Mesenteric fat pad (tissue), 1 donor: Measurements from ENCODE around the gene NT5C3B. TPM values are rescaled to one million over a fixed set of nuclear protein-coding genes. Genes with fewer than 3 reads are reported as not detected.
"Not testable (repeated sequence)": the region's sequence is repeated elsewhere in the genome, so short reads cannot be mapped to it uniquely, and the experiment has no call there.

Source experiments
- DNase-seq: peaks from one replicate; pipeline ENCODE4 v3.0.0-alpha.2; 2020; ENCODE audit warnings: low spot score
- total RNA-seq: library from RNA; stranded (reverse); fragmentation: NEBNext Ultra II Directional; extraction: Animal tissue kit (Norgen Biotek cat#: 25700); gene quantifications from one replicate; pipeline ENCODE4 v1.2.1, GENCODE V29; 2021
- donor health status: DM: yes; HTN: yes; CAD: no.

Gene NT5C3B
- total RNA-seq, 1 donor from 2014 or later, result 43.8 TPM

DNA sequence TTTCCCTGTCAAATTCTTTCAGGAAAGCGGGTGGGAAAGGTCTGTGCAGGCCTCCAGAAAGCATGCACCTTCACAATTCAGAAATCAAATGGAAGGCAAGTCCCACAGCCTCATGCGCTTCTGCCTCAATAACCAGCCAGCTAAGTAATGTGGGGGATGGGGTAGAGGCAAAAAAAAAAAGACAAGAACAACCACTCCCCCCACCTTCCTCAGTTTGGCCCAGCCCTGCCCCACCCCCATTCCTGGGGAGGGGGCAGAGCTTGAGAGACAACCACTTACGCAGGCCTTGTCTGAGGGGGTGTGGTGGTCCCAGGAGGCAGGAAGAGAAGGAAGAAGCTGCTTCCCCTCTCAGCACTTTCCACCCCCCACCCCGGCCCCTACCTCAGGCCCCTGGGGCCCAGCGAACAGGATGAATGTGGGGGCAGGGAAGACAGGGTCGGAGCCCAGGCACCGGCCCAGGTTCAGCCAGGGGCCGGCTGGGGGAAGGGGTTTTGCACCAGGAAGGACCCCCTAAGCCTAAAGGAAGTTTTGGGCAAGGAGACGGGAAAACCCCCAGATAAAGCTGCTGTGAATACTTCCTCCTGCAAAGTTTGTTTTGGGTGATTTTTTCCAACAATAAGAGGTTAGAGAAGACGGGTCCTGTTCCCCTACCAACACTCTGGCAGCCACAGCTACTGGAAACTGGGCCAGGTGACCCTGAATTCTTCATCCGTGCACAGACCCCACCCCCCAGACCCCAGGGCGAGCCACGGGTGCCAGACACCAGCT lies 50.8 kb downstream of the NT5C3B start:
- no peak for DNase-seq

DNA sequence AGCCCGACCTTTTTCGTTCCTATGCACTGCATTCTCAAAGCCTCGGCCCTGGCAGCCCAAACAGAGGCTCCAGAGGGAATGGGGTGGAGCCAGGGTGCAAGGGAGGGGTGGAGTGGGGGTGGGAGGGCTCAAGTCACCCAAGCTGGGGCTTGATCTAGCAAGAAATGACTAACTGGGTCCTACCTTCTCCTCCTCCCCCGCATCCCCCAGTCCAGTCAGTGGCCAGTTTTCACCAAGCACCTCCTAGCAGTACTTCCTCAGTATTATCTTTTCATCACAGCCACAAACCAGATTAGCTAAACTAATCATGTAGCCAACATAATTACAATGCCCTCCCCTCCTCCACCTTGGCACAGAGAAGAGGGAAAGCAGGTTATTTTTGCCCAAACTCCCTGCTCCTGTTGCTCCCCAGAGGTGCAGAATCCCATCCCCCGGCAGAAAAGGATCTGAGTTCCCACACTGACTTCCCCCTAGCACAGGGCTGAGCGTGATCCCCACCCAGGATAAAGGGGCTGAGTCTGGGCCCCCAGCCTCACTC lies 51.8 kb downstream of the NT5C3B start:
- no peak for DNase-seq

DNA sequence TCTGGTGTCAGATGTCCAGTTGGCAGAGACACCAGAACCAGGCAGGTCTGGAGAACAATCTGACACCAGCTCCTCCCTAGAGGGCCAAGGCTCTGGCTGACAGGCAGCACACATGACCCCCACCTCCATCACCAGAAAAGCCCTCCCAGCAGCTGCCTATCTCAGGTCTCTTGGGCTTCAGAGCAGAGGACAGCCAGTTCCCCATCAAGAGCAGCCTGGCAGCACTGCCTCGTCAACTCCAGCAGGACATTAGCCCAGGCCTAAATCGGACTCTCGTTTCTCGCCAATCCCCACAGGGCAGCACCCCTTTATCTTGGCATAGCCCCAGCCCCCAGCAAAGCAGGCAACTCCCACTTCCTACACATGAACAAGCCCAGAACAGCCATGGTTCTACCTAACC lies 53.9 kb downstream of the NT5C3B start:
- no peak for DNase-seq

DNA sequence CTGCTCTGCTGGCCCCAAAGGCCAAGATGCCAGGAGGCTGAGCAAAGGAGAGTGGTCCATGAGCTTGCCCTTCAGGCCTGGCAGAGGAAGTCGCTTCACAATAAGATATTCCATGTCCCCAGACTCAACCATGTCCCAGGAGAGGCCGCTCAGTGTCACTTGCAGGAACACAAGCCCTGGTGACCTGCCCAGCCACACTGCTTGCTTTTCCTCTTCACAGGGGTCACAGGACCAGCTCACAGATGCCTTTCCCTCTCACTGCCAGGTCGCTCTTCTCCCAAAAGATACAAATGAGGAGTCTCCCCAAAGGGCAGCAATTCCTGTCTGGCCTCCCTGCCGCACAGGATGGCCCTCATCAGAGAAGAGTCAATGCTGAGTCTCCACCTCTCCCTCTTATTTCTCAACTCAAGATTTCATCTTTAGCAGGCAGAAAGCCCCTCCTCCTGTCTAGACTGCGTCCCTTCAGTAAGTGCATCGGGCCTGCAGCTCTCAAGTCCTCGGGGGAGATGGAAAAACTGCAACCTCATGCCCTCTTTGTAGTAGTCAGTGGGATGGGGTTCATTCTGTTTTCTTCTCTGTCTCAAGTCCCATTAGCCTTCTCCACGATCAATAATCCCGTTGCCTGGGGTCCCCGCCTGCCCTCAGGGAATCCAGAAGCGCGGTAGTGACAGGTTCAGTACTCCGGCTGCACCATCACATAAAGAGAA lies 54.5 kb downstream of the NT5C3B start:
- DNase-seq, result no peak

DNA sequence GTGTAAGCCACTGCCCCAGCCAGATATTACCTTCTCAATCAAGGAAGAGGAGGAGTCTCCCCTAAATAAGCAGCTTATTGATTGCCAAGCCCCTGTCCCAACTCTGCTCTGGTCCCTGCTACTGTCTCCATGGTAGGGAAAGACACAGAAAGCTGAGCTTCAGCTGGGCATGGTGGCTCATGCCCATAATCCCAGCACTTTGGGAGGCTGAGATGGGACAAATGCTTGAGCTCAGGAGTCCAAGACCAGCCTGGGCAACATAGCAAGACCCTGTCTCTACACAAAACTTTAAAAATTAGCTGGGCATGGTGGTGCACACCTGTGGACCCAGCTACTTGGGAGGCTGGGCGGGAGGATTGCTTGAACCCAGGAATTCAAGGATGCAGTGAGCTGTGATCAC lies 56.1 kb downstream of the NT5C3B start:
- DNase-seq, result no peak

DNA sequence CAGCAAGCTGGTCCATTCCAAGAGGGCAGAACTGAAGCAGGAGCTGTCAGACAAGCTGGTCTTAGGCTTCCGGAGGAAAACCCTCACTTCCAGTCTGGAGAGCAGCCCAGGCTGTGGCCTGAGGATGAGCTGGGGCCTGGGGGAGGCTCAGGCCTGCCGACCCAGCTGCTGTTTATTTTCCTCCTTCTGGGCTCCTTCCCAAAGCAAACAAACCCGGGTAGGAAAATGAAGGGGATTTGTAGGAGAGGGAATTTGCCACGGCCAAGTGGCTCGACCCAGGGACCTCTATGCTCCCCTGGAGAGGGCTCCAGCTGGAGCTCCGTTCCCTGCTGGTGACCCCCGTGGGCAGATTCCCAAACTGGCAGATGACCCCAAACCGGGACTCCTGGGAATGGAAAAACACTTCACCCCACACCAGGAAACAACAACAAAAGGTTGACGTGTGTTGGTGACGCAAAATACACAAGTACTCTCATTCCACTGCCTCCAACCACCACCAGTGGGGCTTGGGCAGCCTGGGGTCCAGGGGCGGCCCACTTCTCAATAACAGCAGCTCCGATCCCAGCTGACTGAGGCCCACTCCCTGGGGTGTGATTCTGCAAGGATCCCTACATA lies 58.4 kb downstream of the NT5C3B start:
- DNase-seq, result no peak

DNA sequence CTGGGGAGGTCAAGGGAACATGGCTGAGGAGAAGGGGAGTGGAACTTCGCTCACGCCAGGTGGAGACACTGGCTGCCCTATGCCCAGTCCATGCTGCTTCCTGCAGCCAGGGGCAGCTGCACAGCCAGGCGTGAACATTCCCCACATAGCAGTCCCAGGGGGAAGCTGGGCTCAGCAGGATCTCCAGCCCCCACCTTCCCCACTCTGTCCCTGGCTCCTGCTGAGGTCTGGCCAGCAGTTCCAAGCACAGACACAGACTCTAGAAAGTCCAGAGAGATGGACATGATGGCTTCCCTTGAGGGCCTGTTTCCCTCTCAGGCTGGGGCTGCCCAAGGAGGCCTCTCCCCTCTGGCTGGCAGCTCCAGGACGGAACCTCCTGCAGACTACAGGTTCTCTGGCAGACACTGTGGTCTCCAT lies 58.9 kb downstream of the NT5C3B start:
- DNase-seq, result no peak

DNA sequence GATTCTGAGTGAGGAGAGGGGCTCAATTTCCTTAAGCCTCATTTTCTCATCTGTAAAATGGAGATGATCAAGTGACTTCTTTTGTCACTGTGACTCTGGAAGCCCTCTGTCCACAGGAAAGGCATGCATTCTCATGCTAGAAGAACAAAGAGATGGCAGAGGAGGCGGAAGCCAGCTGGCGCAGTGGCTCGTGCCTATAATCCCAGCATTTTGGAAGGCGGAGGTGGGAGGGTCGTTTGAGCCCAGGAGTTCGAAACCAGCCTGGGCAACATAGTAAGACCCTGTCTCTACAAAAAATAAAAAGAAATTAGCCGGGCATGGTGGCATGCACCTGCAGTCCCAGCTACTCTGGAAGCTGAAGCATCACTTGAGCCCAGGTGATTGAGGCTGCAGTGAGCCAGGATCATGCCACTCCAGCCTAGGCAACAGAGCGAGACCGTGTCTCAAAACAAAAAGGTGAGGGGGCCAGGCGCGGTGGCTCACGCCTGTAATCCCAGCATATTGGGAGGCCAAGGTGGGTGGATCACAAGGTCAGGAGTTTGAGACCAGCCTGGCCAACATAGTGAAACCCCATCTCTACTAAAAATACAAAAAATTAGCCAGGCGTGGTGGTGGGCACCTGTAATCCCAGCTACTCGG lies 59.7 kb downstream of the NT5C3B start:
- DNase-seq, result not testable (repeated sequence)

DNA sequence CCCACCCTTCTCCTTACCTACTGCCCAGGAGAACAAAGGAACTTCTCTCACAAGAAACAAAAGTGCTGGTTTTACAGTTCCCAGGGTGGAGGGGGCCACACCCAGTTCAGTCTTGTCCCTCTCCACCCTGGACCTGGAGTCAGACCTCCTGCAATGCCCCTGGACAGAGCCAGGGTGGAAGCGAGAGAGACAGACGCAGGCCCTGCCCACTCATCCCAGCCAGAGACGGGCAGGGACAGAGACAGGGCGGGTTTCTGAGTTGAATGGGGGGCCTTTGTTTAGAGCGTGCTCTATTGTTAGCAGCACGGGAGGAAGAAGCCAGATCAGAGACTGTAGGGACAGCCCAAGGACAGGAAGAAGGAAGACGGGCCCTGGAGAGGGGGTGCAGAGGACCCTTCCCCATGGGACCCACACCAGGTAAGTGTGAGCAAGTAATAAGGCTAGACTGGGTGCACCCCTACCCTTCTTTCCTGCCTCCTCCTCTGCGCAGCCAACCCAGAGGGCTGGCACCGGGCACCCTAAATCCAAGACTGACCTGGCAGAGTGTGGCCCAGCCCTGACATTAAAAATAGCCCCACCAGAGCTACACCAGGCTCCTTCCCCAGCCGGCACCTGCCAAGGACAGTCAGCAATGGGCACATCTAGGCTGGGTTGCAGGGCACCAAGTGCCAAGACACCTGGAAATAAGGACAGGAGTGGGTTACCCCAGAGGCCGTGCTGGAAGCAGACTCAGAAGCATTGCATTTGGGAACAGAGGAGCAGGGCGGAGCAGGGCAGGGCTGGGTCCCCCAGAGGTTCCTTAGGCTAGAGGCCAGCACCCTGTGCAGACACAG lies 60.4 kb downstream of the NT5C3B start:
- DNase-seq, result no peak

Other genes starting within 250 kb of the NT5C3B start
- 1.00 TPM for gene KRT14, start 249.3 kb downstream of the NT5C3B start, total RNA-seq
- 5.5 TPM for gene KRT16, start 223.5 kb downstream of the NT5C3B start, total RNA-seq
- not detected for gene KRT17, start 211.7 kb downstream of the NT5C3B start, total RNA-seq
- gene EIF1, start 147.3 kb downstream of the NT5C3B start, total RNA-seq, result 972 TPM
- not detected for gene GAST, start 123.9 kb downstream of the NT5C3B start, total RNA-seq
- gene HAP1, start 101.6 kb downstream of the NT5C3B start, total RNA-seq, result 0.13 TPM
- gene JUP, start 49.5 kb downstream of the NT5C3B start, total RNA-seq, result 16.2 TPM
- 5.6 TPM for gene P3H4, start 24.3 kb downstream of the NT5C3B start, total RNA-seq
- gene FKBP10, start 23.2 kb downstream of the NT5C3B start, total RNA-seq, result 35.7 TPM
- gene KLHL10, start 1.6 kb upstream of the NT5C3B start, total RNA-seq, result 0.74 TPM
- gene KLHL11, start 29.2 kb upstream of the NT5C3B start, total RNA-seq, result 10.8 TPM
- gene ACLY, start 82.7 kb upstream of the NT5C3B start, total RNA-seq, result 140 TPM
- gene ODAD4, start 94.4 kb upstream of the NT5C3B start, total RNA-seq, result 0.48 TPM
- gene CNP, start 130.6 kb upstream of the NT5C3B start, total RNA-seq, result 84.0 TPM
- 74.8 TPM for gene DNAJC7, start 181.2 kb upstream of the NT5C3B start, total RNA-seq
- 30.9 TPM for gene NKIRAS2, start 183.9 kb upstream of the NT5C3B start, total RNA-seq
- gene C17orf113, start 214.4 kb upstream of the NT5C3B start, total RNA-seq, result 0.13 TPM